Umbilical cord (tissue), 2 donors: ENCODE results near the gene AGK. TPM values are rescaled to one million over a fixed set of nuclear protein-coding genes. Genes with fewer than 3 reads are reported as not detected.
"Not testable (repeated sequence)": the region's sequence is repeated elsewhere in the genome, so short reads cannot be mapped to it uniquely, and the experiment has no call there.

Experiments
- DNase-seq: peaks from one replicate; pipeline ENCODE4 v3.0.0-alpha.2; 2015; ENCODE audit warnings: low spot score
- total RNA-seq: library from RNA; depleted of rRNA; stranded (reverse); fragments of >200 nt; gene quantifications from one replicate; pipeline ENCODE4 v1.2.3, GENCODE V29; 2014; ENCODE audit warnings: low replicate concordance; ENCODE audit not compliant: insufficient read depth

The AGK gene
- total RNA-seq, 1 donor from 2014 or later: 20.7 TPM

- no peak for DNase-seq
Measured at GRCh38 chr7:141557360-141557759, 6.2 kb downstream of the AGK start.

- not testable (repeated sequence) for DNase-seq
Measured at GRCh38 chr7:141557831-141558531, 6.8 kb downstream of the AGK start.

GRCh38 chr7:141558544-141559183, 7.5 kb downstream of the AGK start:
- no peak for DNase-seq

GRCh38 chr7:141559961-141560360, 8.8 kb downstream of the AGK start:
- DNase-seq: no peak

- no peak for DNase-seq
Measured at GRCh38 chr7:141562036-141562435, 10.8 kb downstream of the AGK start.

- DNase-seq: no peak
Measured at GRCh38 chr7:141562543-141562942, 11.3 kb downstream of the AGK start.

GRCh38 chr7:141562972-141563371, 11.8 kb downstream of the AGK start:
- DNase-seq: no peak

- DNase-seq: no peak
Measured at GRCh38 chr7:141563956-141564623, 12.9 kb downstream of the AGK start.

GRCh38 chr7:141567432-141567831, 16.2 kb downstream of the AGK start:
- no peak for DNase-seq

- DNase-seq: no peak
Measured at GRCh38 chr7:141568227-141568626, 17.0 kb downstream of the AGK start.

- DNase-seq: no peak
Measured at GRCh38 chr7:141571059-141571458, 19.8 kb downstream of the AGK start.

- no peak for DNase-seq
Measured at GRCh38 chr7:141572175-141572574, 21.0 kb downstream of the AGK start.

GRCh38 chr7:141573511-141573910, 22.3 kb downstream of the AGK start:
- DNase-seq: no peak

GRCh38 chr7:141575164-141575563, 24.0 kb downstream of the AGK start:
- no peak for DNase-seq

- no peak for DNase-seq
Measured at GRCh38 chr7:141575654-141576448, 24.6 kb downstream of the AGK start.

- DNase-seq: no peak
Measured at GRCh38 chr7:141577043-141577839, 26.0 kb downstream of the AGK start.

GRCh38 chr7:141579953-141580352, 28.7 kb downstream of the AGK start:
- DNase-seq: not testable (repeated sequence)

- not testable (repeated sequence) for DNase-seq
Measured at GRCh38 chr7:141582063-141582462, 30.9 kb downstream of the AGK start.

- DNase-seq: no peak
Measured at GRCh38 chr7:141584935-141585334, 33.7 kb downstream of the AGK start.

- DNase-seq: no peak
Measured at GRCh38 chr7:141585592-141586510, 34.6 kb downstream of the AGK start.
